ENCODE measurements around the gene ROBO4.

Gene ROBO4

DNA sequence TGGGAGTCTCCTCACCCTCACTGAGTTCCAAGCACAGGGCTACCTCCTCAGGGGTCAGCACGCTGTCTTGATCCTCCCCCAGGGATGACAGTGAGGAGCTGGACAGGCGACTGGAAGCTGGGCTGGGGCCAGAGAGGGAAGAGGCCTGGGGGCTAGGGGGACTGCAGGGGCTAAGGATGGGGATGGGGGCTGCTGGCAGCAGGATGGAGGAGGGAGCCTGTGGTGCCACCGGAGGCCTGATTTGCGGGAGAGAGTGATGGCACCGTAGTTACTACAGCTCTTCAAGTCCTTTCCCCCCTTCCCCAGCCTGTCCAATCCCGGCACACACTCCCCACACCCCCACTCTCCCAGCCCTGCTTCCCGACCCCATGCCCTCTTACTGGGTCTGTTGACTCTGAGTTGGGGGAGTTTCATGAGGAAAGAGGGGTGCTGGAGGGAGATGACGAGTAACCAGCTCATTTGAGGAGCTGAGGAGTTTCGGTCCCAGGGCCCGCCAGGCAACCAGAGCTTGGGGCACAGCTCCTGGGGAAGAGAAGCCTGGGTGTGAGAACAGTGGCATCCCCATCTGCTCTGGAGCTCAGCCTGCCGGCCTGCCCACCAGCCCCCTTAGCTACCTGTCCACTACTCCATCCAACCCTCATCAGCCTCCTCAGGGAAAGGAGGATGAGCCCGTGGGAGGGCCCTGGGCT, 10.5 kb downstream of the ROBO4 start:
- no peaks in the 10 kb centered on the region for H3K36me3 ChIP-seq (ENCODE audit: control insufficient read depth, insufficient read depth, low read length, severe bottlenecking)
- H3K9ac ChIP-seq (ENCODE audit: low read length), result no peak overlapping the region
- H3K27me3 ChIP-seq (replicated peaks; ENCODE audit: control insufficient read depth, insufficient read depth, low read length), result no peaks in the 10 kb centered on the region
- no peak overlapping the region for H3K4me3 ChIP-seq (ENCODE audit: low read length)
- peaks cover 25% of the 10 kb centered on the region for H3K4me1 ChIP-seq (ENCODE audit: control insufficient read depth, insufficient read depth, low read length)
- no peaks in the 10 kb centered on the region for H3K9me3 ChIP-seq (ENCODE audit: control insufficient read depth, low read length)
- no peak for DNase-seq (ENCODE audit: low read depth)

DNA sequence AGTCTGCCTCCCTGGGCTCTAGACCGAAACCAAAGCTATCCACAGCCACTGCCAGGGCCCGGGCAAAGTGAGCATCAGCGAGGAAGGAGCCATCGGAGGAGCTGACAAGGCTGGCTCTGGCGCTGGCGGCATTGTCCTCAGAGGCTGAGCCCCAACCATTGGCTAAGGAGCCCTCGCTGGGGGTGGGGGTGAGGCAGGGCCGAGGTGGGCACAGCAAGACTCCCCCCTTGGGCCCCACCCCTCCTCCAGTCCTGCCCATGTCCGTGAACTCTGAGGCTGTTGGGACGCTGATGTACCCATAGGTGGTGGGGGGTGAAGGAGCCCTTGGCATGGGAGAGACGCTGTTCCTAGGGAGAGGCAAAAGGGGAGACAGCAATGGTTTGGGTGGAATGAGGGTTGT, 11.2 kb downstream of the ROBO4 start:
- Histone ChIP-seq H3K4me3 (ENCODE audit: low read length) (no peak overlapping the region), H3K9me3 (ENCODE audit: control insufficient read depth, low read length) (no peaks in the 10 kb centered on the region), H3K9ac (ENCODE audit: low read length) (no peak overlapping the region), H3K4me1 (ENCODE audit: control insufficient read depth, insufficient read depth, low read length) (peaks cover 26% of the 10 kb centered on the region), H3K27me3 (replicated peaks; ENCODE audit: control insufficient read depth, insufficient read depth, low read length) (no peaks in the 10 kb centered on the region), H3K36me3 (ENCODE audit: control insufficient read depth, insufficient read depth, low read length, severe bottlenecking) (no peaks in the 10 kb centered on the region)
- no peak for DNase-seq (ENCODE audit: low read depth)

DNA sequence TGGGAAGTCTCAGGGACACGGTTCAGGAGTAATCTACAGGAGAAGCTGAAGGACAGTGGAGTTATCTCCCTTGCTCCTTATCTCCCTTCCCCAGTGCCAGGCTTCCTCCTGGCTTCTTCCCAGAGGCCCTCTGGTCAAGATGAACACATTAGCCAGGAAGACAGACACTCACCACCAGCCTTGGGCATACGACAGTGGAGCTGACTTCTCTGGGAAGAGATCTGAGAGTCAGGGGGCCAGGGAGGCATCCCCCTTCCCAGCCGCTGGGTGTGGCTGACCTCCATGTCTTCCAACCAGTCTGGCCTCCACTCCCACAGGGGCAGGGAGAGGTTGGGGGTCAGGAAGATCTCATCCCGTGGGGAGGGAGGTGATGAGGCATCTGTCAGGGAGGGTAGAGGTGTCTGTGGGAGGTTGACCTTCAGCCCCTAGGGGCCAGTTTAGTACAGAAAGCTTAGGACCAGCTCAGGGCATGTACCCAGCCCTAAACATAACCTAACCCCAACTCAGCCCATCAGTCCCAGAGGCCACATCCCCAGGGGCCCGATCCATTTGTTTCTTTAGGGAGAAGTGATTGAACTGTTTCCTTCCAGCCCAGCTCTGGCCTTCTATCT, 12.7 kb downstream of the ROBO4 start:
- Histone ChIP-seq H3K9ac (ENCODE audit: low read length) (no peak overlapping the region), H3K36me3 (ENCODE audit: control insufficient read depth, insufficient read depth, low read length, severe bottlenecking) (no peaks in the 10 kb centered on the region), H3K27me3 (replicated peaks; ENCODE audit: control insufficient read depth, insufficient read depth, low read length) (no peaks in the 10 kb centered on the region), H3K4me3 (ENCODE audit: low read length) (no peak overlapping the region), H3K9me3 (ENCODE audit: control insufficient read depth, low read length) (no peaks in the 10 kb centered on the region), H3K4me1 (ENCODE audit: control insufficient read depth, insufficient read depth, low read length) (peaks cover 22% of the 10 kb centered on the region)
- DNase-seq (ENCODE audit: low read depth), result no peak

DNA sequence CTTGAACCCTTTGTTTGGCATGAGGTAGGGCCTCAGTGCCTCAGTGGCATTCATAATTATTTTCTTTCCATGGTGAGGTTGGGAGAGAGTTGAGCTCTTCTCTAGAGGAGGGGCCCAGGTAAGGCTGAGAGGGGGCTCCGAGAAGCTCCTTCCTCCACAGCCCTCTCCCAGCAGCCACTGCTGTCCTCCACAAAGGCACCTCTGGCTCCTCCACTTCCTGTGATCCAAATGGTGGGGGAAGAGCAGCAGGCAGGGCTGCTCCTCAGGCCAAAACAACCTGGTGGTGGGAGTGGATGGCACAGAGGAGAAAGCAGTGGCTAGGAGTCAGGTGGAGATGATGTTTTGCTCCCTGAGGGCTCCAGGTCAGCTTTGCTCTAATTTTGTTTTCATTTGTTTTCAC, 13.3 kb downstream of the ROBO4 start:
- Histone ChIP-seq H3K9me3 (ENCODE audit: control insufficient read depth, low read length) (no peaks in the 10 kb centered on the region), H3K4me1 (ENCODE audit: control insufficient read depth, insufficient read depth, low read length) (peaks cover 21% of the 10 kb centered on the region), H3K36me3 (ENCODE audit: control insufficient read depth, insufficient read depth, low read length, severe bottlenecking) (no peaks in the 10 kb centered on the region), H3K27me3 (replicated peaks; ENCODE audit: control insufficient read depth, insufficient read depth, low read length) (no peaks in the 10 kb centered on the region), H3K9ac (ENCODE audit: low read length) (no peak overlapping the region), H3K4me3 (ENCODE audit: low read length) (no peak overlapping the region)
- DNase-seq (ENCODE audit: low read depth), result no peak

DNA sequence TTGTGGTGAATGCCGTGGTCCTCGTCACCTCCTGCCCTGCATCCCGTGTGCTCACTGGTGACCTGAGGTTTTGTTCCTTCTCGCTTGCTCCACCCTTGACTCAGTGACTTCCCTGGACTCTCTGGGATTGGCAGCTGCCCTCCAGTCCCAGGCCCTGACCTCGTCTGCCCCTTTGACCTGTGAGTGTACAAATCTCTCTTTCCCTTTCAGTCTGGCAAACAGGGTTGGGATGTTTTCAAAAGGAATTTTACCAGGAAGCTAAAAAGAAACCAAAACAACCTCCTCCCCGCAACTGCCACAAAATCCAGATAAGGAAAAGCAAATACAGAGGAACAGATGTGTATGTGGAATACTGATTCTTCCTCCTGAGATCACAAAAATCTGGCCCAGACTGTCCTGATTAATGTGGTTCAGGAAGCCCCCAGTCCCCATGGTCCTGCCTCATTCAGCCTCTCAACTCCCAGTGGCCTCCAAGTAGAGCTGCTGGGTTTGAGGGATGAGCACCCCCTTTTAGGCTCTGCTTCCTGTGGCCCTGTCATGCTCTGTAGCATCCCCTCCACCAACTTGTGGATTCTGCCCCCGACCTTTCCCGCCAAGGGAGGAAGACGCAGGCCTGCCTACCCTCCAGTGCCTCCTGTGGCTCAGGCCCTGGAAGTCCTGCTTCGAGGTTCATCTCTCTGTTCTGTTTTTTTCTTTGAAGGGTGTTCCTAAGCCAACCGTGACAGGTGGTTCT, 15.2 kb downstream of the ROBO4 start:
- peaks cover 8% of the 10 kb centered on the region for H3K4me1 ChIP-seq (ENCODE audit: control insufficient read depth, insufficient read depth, low read length)
- peak overlapping the region; percentile 66 for H3K4me3 ChIP-seq (ENCODE audit: low read length)
- DNase-seq (ENCODE audit: low read depth), result no peak
- no peaks in the 10 kb centered on the region for H3K27me3 ChIP-seq (replicated peaks; ENCODE audit: control insufficient read depth, insufficient read depth, low read length)
- no peaks in the 10 kb centered on the region for H3K36me3 ChIP-seq (ENCODE audit: control insufficient read depth, insufficient read depth, low read length, severe bottlenecking)
- H3K9me3 ChIP-seq (ENCODE audit: control insufficient read depth, low read length), result no peaks in the 10 kb centered on the region
- peak overlapping the region; percentile 61 for H3K9ac ChIP-seq (ENCODE audit: low read length)

DNA sequence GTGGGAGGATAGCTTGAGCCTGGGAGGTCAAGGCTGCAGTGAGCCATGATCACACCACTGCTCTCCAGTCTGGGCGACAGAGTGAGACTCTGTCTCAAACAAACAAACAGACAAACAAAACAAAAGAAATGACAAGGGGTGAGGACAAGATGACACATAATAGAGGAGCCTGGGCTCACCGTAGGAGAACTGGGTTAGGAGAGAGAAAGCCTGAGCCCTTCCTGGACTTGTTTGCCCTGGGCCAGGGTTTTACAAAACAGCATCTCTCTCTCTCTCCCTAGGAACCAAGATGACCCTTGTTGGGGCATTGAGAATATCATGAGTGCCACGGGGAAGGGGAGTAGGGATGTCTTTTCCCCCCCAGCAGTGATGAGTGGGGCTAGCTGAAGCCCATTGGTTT, 16.7 kb downstream of the ROBO4 start:
- Histone ChIP-seq H3K9ac (ENCODE audit: low read length) (no peak overlapping the region), H3K4me1 (ENCODE audit: control insufficient read depth, insufficient read depth, low read length) (peaks cover 8% of the 10 kb centered on the region), H3K27me3 (replicated peaks; ENCODE audit: control insufficient read depth, insufficient read depth, low read length) (no peaks in the 10 kb centered on the region), H3K36me3 (ENCODE audit: control insufficient read depth, insufficient read depth, low read length, severe bottlenecking) (no peaks in the 10 kb centered on the region), H3K4me3 (ENCODE audit: low read length) (no peak overlapping the region), H3K9me3 (ENCODE audit: control insufficient read depth, low read length) (no peaks in the 10 kb centered on the region)
- no peak for DNase-seq (ENCODE audit: low read depth)

DNA sequence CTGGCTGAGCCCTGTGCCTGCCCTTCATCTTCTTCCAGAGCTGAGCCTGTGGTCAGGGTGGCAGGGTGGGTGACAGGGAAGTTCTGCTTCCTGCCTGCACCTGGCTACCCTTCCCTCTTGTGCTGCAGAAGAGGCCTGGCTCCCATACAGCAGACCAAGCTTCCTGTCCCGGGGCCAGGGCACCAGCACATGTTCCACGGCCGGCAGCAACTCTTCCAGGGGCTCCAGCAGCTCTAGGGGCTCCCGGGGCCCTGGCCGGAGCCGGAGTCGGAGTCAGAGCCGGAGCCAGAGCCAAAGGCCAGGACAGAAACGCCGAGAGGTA, 17.4 kb downstream of the ROBO4 start:
- Histone ChIP-seq H3K4me1 (ENCODE audit: control insufficient read depth, insufficient read depth, low read length) (peaks cover 8% of the 10 kb centered on the region), H3K9me3 (ENCODE audit: control insufficient read depth, low read length) (no peaks in the 10 kb centered on the region), H3K36me3 (ENCODE audit: control insufficient read depth, insufficient read depth, low read length, severe bottlenecking) (no peaks in the 10 kb centered on the region), H3K9ac (ENCODE audit: low read length) (no peak overlapping the region), H3K4me3 (ENCODE audit: low read length) (no peak overlapping the region), H3K27me3 (replicated peaks; ENCODE audit: control insufficient read depth, insufficient read depth, low read length) (no peaks in the 10 kb centered on the region)
- no peak for DNase-seq (ENCODE audit: low read depth)

DNA sequence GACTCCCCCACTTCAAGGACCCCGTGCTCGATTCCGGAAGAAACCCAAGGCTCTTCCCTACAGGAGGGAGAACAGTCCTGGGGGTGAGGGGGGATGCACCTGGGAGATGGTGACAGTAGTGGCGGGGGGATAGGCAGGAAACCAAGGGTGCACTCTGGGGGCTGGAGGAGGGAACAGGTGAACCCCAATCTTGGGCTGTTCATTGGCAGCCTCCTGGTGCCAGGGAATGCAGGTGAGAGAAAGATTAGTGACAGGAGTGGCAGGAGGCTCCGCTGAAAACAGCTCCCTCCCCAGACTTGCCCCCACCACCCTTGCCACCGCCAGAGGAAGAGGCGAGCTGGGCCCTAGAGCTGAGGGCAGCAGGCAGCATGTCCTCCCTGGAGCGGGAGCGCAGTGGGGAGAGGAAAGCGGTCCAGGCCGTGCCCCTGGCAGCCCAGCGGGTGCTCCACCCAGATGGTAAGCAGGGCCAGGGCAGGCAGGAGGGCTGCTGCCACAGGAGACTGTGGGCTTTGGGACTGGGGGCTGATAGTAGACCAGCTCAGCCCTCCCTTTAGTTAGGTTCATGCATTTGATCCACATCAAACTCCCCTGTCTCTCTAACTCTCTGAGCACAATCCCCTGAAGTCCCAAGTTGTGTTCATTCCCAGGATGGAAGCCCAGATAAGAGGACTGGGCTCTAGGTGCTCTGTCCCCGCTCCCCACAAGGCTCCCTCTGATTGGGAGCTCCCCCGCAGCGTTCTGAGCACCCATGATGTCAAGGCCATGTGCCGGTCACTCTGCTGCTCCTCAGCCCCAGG, 18.0 kb downstream of the ROBO4 start:
- no peak overlapping the region for H3K4me3 ChIP-seq (ENCODE audit: low read length)
- no peak overlapping the region for H3K9ac ChIP-seq (ENCODE audit: low read length)
- peaks cover 8% of the 10 kb centered on the region for H3K4me1 ChIP-seq (ENCODE audit: control insufficient read depth, insufficient read depth, low read length)
- no peak for DNase-seq (ENCODE audit: low read depth)
- no peaks in the 10 kb centered on the region for H3K27me3 ChIP-seq (replicated peaks; ENCODE audit: control insufficient read depth, insufficient read depth, low read length)
- H3K9me3 ChIP-seq (ENCODE audit: control insufficient read depth, low read length), result no peaks in the 10 kb centered on the region
- no peaks in the 10 kb centered on the region for H3K36me3 ChIP-seq (ENCODE audit: control insufficient read depth, insufficient read depth, low read length, severe bottlenecking)

DNA sequence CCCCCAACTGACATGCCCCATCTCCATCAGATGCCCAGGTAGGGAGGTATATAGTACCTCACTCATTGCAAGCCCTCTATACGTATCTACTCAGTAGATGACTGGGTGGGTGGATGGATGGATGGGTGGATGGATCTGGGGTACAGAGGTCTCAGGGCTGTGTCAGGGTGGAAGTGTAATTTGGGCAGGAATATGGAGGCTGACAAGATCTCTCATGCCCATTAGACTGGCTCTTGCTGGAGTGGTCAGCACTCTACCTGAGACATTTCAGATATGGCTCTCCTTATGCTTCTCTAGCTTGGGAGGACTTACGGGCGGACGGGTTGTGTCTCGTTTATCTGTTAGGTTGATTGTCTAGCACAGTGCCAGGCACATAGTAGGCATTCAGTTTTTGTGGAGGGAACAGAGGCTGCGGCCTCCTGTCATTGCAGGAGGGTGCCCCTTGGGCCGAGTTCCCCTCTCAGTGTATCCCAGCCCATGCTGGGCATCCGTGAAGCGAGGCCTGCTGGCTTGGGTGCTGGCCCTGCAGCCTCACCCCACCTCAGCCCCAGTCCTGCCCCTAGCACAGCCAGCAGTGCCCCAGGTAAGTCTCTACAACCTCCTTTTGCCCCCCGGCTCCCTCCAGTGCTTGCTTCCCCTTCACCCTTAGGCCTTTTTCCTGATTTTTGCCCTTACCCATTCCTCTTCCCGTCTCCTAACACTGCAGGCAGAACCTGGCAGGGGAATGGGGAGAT, 18.7 kb downstream of the ROBO4 start:
- Histone ChIP-seq H3K4me1 (ENCODE audit: control insufficient read depth, insufficient read depth, low read length) (peaks cover 8% of the 10 kb centered on the region), H3K4me3 (ENCODE audit: low read length) (no peak overlapping the region), H3K9me3 (ENCODE audit: control insufficient read depth, low read length) (no peaks in the 10 kb centered on the region), H3K9ac (ENCODE audit: low read length) (no peak overlapping the region), H3K27me3 (replicated peaks; ENCODE audit: control insufficient read depth, insufficient read depth, low read length) (peaks cover under 1% of the 10 kb centered on the region), H3K36me3 (ENCODE audit: control insufficient read depth, insufficient read depth, low read length, severe bottlenecking) (no peaks in the 10 kb centered on the region)
- no peak for DNase-seq (ENCODE audit: low read depth)

DNA sequence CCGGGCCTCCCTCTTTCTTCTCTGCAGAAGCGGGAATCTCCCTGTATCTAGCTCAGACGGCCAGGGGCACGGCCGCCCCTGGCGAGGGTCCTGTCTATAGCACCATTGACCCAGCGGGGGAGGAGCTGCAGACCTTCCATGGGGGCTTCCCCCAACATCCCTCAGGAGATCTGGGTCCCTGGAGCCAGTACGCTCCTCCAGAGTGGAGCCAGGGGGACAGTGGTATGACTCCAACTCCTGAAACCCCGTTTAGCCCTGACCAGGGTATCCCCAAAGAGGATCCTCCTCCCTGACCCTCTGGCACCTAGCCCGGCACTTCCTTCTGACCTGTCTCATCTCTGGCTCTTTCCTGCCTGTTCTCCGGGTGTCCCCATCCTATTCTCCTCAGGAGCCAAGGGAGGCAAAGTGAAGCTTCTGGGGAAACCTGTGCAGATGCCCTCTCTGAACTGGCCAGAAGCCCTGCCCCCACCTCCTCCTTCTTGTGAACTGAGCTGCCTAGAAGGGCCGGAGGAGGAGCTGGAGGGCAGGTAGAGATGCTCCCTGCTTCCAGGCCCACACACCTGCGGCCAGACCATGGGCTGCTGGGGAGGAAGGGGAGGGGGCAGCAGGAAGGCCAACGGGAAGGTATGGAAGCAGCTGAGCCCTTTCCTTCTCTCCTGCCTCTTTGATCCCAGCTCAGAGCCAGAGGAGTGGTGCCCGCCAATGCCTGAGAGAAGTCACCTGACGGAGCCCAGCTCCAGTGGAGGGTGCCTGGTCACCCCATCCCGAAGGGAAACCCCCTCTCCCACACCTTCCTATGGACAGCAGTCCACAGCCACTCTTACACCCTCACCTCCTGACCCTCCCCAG, 19.5 kb downstream of the ROBO4 start:
- DNase-seq (ENCODE audit: low read depth), result no peak
- Histone ChIP-seq H3K4me3 (ENCODE audit: low read length) (no peak overlapping the region), H3K36me3 (ENCODE audit: control insufficient read depth, insufficient read depth, low read length, severe bottlenecking) (no peaks in the 10 kb centered on the region)

More for the DNA sequence above, 19.5 kb downstream of the ROBO4 start:
- Histone ChIP-seq H3K9me3 (ENCODE audit: control insufficient read depth, low read length) (no peaks in the 10 kb centered on the region), H3K27me3 (replicated peaks; ENCODE audit: control insufficient read depth, insufficient read depth, low read length) (peaks cover 8% of the 10 kb centered on the region), H3K9ac (ENCODE audit: low read length) (no peak overlapping the region), H3K4me1 (ENCODE audit: control insufficient read depth, insufficient read depth, low read length) (peaks cover 8% of the 10 kb centered on the region)

Data from adipocyte (in vitro differentiated cells).